OCI-LY1 (cell line): Measurements from ENCODE around the gene PSMC3IP.

Experiments
- H2AFZ ChIP-seq: fragments of 200-600 bp; sonication (generic), shearing (Covaris generic); 2 replicates; pipeline ENCODE4 v1.6.0; 2014; ENCODE audit warnings: antibody characterized with exemption, mild to moderate bottlenecking, low read length
- H3F3A ChIP-seq: fragments of 200-600 bp; sonication (generic), shearing (Covaris generic); 2 replicates; pipeline ENCODE4 v1.6.0; 2014; ENCODE audit warnings: mild to moderate bottlenecking, antibody characterized with exemption, low read length, moderate library complexity; ENCODE audit not compliant: insufficient read depth
- H3K27ac ChIP-seq: fragments of 200-600 bp; sonication (generic); 2 replicates; pipeline ENCODE4 v1.5.1; 2014; ENCODE audit warnings: low read length, mixed run types, mild to moderate bottlenecking, low read depth; ENCODE audit not compliant: poor library complexity, severe bottlenecking
- H3K27me3 ChIP-seq: fragments of 200-600 bp; sonication (generic); 2 replicates; pipeline ENCODE4 v1.6.0; 2014; ENCODE audit warnings: antibody characterized with exemption, mild to moderate bottlenecking, low read length, moderate library complexity; ENCODE audit not compliant: insufficient read depth
- H3K36me3 ChIP-seq: fragments of 200-600 bp; sonication (generic); 2 replicates; pipeline ENCODE4 v1.6.1; 2014; ENCODE audit warnings: mild to moderate bottlenecking, antibody characterized with exemption, low read length, moderate library complexity, mixed read lengths; ENCODE audit not compliant: insufficient read depth
- H3K4me1 ChIP-seq: fragments of 200-600 bp; sonication (generic); 2 replicates; pipeline ENCODE4 v1.5.1; 2014; ENCODE audit warnings: mild to moderate bottlenecking, low read length, moderate library complexity; ENCODE audit not compliant: insufficient read depth, severe bottlenecking
- H3K4me2 ChIP-seq: fragments of 200-600 bp; sonication (generic), shearing (Covaris generic); 2 replicates; pipeline ENCODE4 v1.6.1; 2014; ENCODE audit warnings: low read length
- H3K4me3 ChIP-seq: fragments of 200-600 bp; sonication (generic); 2 replicates; pipeline ENCODE4 v1.5.1; 2014; ENCODE audit warnings: low read length, low read depth, mild to moderate bottlenecking, mixed read lengths; ENCODE audit not compliant: poor library complexity, severe bottlenecking
- H3K79me2 ChIP-seq: fragments of 200-600 bp; shearing (Covaris generic); 2 replicates; pipeline ENCODE4 v1.6.1; 2016; ENCODE audit warnings: mixed run types, low read length, mixed read lengths; ENCODE audit not compliant: insufficient read depth
- H3K9ac ChIP-seq: fragments of 200-600 bp; sonication (generic), shearing (Covaris generic); 2 replicates; pipeline ENCODE4 v1.6.1; 2014; ENCODE audit warnings: mild to moderate bottlenecking, low read length, mixed read lengths
- H3K9me2 ChIP-seq: fragments of 200-600 bp; sonication (generic), shearing (Covaris generic); 2 replicates; pipeline ENCODE4 v1.6.1; 2014; ENCODE audit warnings: low read depth, mild to moderate bottlenecking, low read length, mixed read lengths
- H3K9me3 ChIP-seq: fragments of 200-600 bp; shearing (Covaris generic); 2 replicates; pipeline ENCODE4 v1.6.1; 2014; ENCODE audit warnings: low read length, mixed read lengths
- H4K20me1 ChIP-seq: fragments of 200-600 bp; sonication (generic), shearing (Covaris generic); 2 replicates; pipeline ENCODE4 v1.6.0; 2016; ENCODE audit warnings: mild to moderate bottlenecking, low read length; ENCODE audit not compliant: insufficient read depth
- EZH2 ChIP-seq: fragments of 200-600 bp; sonication (generic), shearing (Covaris generic); IDR thresholded peaks from 2 replicates; pipeline ENCODE4 v1.8.0; 2017; ENCODE audit warnings: borderline replicate concordance, mixed run types, mild to moderate bottlenecking, antibody characterized with exemption, low read length, moderate library complexity, mixed read lengths
- TF ChIP-seq, protein P1 (sequence below): fragments of 200-600 bp; sonication (generic), shearing (Covaris generic); IDR thresholded peaks from 2 replicates; pipeline ENCODE4 v1.5.1; 2017; ENCODE audit warnings: mild to moderate bottlenecking, antibody characterized with exemption, low read length, moderate library complexity, mixed read lengths

PSMC3IP gene

GRCh38 chr17:42608305-42609181, 31.0 kb upstream of the PSMC3IP start:
- H3K27me3 ChIP-seq, result no peaks in the 10 kb centered on the region
- TF ChIP-seq EZH2, result no peak
- TF ChIP-seq, protein P1, sequence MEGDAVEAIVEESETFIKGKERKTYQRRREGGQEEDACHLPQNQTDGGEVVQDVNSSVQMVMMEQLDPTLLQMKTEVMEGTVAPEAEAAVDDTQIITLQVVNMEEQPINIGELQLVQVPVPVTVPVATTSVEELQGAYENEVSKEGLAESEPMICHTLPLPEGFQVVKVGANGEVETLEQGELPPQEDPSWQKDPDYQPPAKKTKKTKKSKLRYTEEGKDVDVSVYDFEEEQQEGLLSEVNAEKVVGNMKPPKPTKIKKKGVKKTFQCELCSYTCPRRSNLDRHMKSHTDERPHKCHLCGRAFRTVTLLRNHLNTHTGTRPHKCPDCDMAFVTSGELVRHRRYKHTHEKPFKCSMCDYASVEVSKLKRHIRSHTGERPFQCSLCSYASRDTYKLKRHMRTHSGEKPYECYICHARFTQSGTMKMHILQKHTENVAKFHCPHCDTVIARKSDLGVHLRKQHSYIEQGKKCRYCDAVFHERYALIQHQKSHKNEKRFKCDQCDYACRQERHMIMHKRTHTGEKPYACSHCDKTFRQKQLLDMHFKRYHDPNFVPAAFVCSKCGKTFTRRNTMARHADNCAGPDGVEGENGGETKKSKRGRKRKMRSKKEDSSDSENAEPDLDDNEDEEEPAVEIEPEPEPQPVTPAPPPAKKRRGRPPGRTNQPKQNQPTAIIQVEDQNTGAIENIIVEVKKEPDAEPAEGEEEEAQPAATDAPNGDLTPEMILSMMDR, result no peak
- H4K20me1 ChIP-seq, result no peaks in the 10 kb centered on the region
- H3K27ac ChIP-seq, result peak overlapping the region; percentile 81
- peak overlapping the region; percentile 79 for H3K4me2 ChIP-seq
- peaks cover 11% of the 10 kb centered on the region for H3F3A ChIP-seq
- H3K4me1 ChIP-seq, result peaks cover 51% of the 10 kb centered on the region
- H3K9me3 ChIP-seq, result no peaks in the 10 kb centered on the region
- no peak overlapping the region for H2AFZ ChIP-seq
- H3K9me2 ChIP-seq, result no peaks in the 10 kb centered on the region
- peaks cover 21% of the 10 kb centered on the region; the same call in 1 of the 2 replicates for H3K36me3 ChIP-seq
- peaks cover 56% of the 10 kb centered on the region for H3K79me2 ChIP-seq
- H3K9ac ChIP-seq, result peak overlapping the region; percentile 85
- H3K4me3 ChIP-seq, result peak overlapping the region; percentile 81

- Histone ChIP-seq H3K9me2 (no peaks in the 10 kb centered on the region), H3K4me3 (peak overlapping the region; percentile 81), H3K79me2 (peaks cover 62% of the 10 kb centered on the region), H3K36me3 (peaks cover 13% of the 10 kb centered on the region; the same call in 1 of the 2 replicates), H4K20me1 (no peaks in the 10 kb centered on the region), H3K4me2 (peak overlapping the region; percentile 79), H3K9ac (peak overlapping the region; percentile 85), H3K27ac (peak overlapping the region; percentile 81), H3F3A (peaks cover 11% of the 10 kb centered on the region), H3K4me1 (peaks cover 58% of the 10 kb centered on the region), H2AFZ (no peak overlapping the region), H3K27me3 (no peaks in the 10 kb centered on the region), H3K9me3 (no peaks in the 10 kb centered on the region)
- TF ChIP-seq, protein P1, result no peak
- no peak for TF ChIP-seq EZH2
Observed at GRCh38 chr17:42607769-42608168, 30.2 kb upstream of the PSMC3IP start.

DNA sequence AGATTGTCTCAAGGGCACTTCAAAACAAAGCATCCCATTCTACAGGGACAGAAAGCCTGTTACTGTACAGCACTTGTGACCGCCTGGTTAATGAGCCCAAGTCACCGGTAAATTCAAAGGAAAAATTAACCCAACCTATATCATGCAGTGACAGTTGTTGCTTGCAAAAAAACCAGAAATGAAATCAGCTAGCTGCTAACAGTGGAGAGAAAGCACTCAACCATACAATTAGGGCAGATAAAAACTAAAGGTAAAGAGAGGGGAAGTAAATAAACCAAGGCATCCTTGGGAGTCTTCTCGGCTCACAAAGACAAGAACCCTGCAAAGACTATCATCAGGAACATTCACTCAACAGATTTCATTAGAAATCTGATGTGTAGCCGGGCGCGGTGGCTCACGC, 25.8 kb upstream of the PSMC3IP start:
- peak overlapping the region; percentile 37 for H3K4me3 ChIP-seq
- H3K9me3 ChIP-seq, result no peaks in the 10 kb centered on the region
- peaks cover 81% of the 10 kb centered on the region for H3K79me2 ChIP-seq
- peak overlapping the region; percentile 49 for H3K4me2 ChIP-seq
- no peak for TF ChIP-seq EZH2
- TF ChIP-seq, protein P1, result no peak
- no peaks in the 10 kb centered on the region for H3K27me3 ChIP-seq
- H3K9ac ChIP-seq, result no peak overlapping the region; the same call in 1 of the 2 replicates
- peaks cover 54% of the 10 kb centered on the region for H3K4me1 ChIP-seq
- no peak overlapping the region for H2AFZ ChIP-seq
- peaks cover 22% of the 10 kb centered on the region for H3K36me3 ChIP-seq
- no peaks in the 10 kb centered on the region for H4K20me1 ChIP-seq
- peak overlapping the region; percentile 74 for H3K27ac ChIP-seq
- H3K9me2 ChIP-seq, result no peaks in the 10 kb centered on the region
- peaks cover 11% of the 10 kb centered on the region for H3F3A ChIP-seq
